H7 (cell line): ENCODE measurements around the gene CCNI. TPM values are rescaled to one million over a fixed set of nuclear protein-coding genes. Genes with fewer than 3 reads are reported as not detected.
"Not testable (repeated sequence)": the region's sequence is repeated elsewhere in the genome, so short reads cannot be mapped to it uniquely, and the experiment has no call there.

ENCODE experiments used
- DNase-seq: peaks from one replicate; pipeline ENCODE4 v3.0.0; 2012
- H3K27me3 ChIP-seq: 2 replicates; pipeline ENCODE4 v1.6.0; 2011; ENCODE audit warnings: mild to moderate bottlenecking, low read length; ENCODE audit not compliant: control insufficient read depth, insufficient read depth
- H3K36me3 ChIP-seq: replicated peaks from 2 replicates; pipeline ENCODE4 v1.5.1; 2011; ENCODE audit warnings: low read length; ENCODE audit not compliant: control insufficient read depth, insufficient read depth
- H3K4me3 ChIP-seq: 2 replicates; pipeline ENCODE4 v1.5.1; 2011; ENCODE audit warnings: low read depth, mild to moderate bottlenecking, control low read depth, low read length, moderate library complexity; ENCODE audit not compliant: insufficient read depth
- total RNA-seq: library from RNA; depleted of rRNA; stranded (reverse); fragments of >200 nt; shearing (Covaris generic); gene quantifications from 2 replicates; pipeline ENCODE4 v1.2.3, GENCODE V29; 2014

CCNI gene
- total RNA-seq, 1 experiment from 2014 or later = 149 TPM

GRCh38 chr4:77037736-77038135, 38.1 kb downstream of the CCNI start:
- DNase-seq = no peak
- Histone ChIP-seq H3K27me3 (no peaks in the 10 kb centered on the region), H3K4me3 (no peak overlapping the region), H3K36me3 (peaks cover 3% of the 10 kb centered on the region)

DNA sequence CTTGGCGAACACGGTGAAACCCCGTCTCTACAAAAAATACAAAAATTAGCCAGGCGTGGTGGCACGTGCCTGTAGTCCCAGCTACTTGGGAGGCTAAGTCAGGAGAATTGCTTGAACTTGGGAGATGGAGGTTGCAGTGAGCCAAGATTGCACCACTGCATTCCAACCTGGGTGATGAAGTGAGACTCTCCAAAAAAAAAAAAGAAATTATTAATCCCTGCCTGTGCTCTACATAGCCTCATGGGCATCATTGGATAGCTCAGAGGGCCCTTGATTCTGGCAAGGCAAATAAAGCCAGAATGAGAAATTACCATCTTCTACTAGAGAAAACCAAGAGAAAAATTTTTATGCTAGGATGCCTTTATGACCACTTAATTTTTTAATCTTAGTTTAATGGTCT, 38.6 kb downstream of the CCNI start:
- not testable (repeated sequence) for H3K36me3 ChIP-seq, H3K27me3 ChIP-seq, DNase-seq, H3K4me3 ChIP-seq

GRCh38 chr4:77036206-77036605, 39.6 kb downstream of the CCNI start:
- DNase-seq = no peak
- Histone ChIP-seq H3K4me3 (no peak overlapping the region), H3K36me3 (peaks cover 6% of the 10 kb centered on the region), H3K27me3 (no peaks in the 10 kb centered on the region)

DNA sequence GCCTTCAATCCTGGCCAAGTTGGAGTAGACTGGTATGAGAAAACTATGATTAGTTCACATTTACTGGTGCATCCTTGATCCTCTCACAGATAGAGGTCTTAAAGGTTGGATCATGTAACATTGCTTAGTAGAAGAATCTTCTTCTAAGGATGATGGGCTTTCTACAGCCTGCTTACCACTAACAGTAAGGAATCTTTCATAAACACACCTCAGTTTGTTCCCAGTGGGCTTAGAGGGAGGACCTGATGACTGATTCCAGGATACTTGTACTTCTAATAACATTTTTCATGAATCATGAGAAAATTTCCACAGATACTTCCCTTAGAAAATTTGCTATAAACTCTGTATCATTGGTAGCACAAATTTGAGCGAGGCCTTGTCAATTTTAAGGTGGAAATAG, 40.6 kb downstream of the CCNI start:
- H3K36me3 ChIP-seq = peaks cover 11% of the 10 kb centered on the region

GRCh38 chr4:77031544-77031943, 44.2 kb downstream of the CCNI start:
- H3K4me3 ChIP-seq = no peak overlapping the region
- no peaks in the 10 kb centered on the region for H3K27me3 ChIP-seq
- H3K36me3 ChIP-seq = peaks cover 11% of the 10 kb centered on the region
- DNase-seq = no peak

More for the DNA sequence above, 40.6 kb downstream of the CCNI start:
- no peak overlapping the region for H3K4me3 ChIP-seq
- no peaks in the 10 kb centered on the region for H3K27me3 ChIP-seq
- no peak for DNase-seq

- H3K4me3 ChIP-seq, H3K27me3 ChIP-seq, DNase-seq: not testable (repeated sequence)
- peaks cover 12% of the 10 kb centered on the region for H3K36me3 ChIP-seq
Measured at GRCh38 chr4:77029757-77030156, 46.0 kb downstream of the CCNI start.

DNA sequence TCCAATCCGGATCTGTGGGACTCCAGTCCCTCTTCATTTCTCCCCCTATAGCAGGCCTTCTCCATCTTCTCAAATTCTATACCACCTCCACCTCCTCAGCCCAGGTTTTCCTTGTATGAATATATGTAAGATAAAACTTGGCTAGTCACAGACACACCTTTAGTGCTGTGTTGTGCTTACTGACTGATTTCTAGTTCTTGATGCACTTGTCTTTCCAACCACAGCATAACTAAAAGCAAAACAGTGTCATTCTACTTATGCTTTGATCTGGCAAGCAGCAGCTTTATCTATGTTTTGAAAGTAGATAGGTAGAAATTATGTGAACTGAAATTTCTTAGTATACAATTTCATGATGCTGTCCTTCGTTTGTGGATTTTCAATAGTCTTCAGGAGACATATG, 47.5 kb downstream of the CCNI start:
- no peak for DNase-seq
- H3K27me3 ChIP-seq = no peaks in the 10 kb centered on the region
- peaks cover 13% of the 10 kb centered on the region for H3K36me3 ChIP-seq
- H3K4me3 ChIP-seq = no peak overlapping the region

GRCh38 chr4:77026322-77026704, 49.5 kb downstream of the CCNI start:
- H3K36me3 ChIP-seq = peaks cover 9% of the 10 kb centered on the region
- no peak for DNase-seq
- no peaks in the 10 kb centered on the region for H3K27me3 ChIP-seq
- no peak overlapping the region for H3K4me3 ChIP-seq

DNA sequence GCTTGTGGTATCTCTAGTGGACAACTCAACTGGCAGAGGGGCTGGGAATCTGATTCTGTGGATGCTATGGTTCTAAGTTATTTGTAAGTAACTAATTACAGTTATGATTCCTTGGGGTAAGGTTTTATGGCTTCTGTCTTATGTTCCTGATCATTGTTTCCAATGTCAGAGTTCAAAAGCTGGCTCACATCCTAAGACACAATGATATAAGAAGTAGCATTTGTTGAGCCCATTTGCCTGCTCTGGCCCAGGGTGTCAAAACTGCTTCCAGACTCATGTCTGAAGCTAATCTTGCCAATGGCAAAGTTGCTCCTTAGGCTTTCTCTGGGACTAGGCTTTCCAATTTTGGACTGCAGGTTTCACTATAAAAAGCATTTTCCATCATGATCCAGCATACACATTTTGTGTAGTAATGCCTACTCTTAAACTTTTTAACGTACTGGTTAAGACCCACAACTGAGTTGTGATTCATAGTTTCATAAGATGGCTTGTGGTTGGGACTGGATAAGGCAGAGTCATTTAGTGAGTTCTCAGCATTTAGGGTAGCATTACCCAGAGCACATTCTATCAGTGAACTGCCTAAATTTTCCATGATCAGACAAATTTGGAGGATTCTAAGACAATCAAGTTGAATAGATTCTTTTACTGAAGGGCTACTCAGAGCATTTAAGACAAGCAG, 50.0 kb downstream of the CCNI start:
- no peak for DNase-seq
- no peak overlapping the region for H3K4me3 ChIP-seq
- peaks cover 7% of the 10 kb centered on the region for H3K36me3 ChIP-seq
- H3K27me3 ChIP-seq = no peaks in the 10 kb centered on the region

GRCh38 chr4:77023920-77024319, 51.9 kb downstream of the CCNI start:
- Histone ChIP-seq H3K36me3 (peaks cover 8% of the 10 kb centered on the region), H3K4me3 (no peak overlapping the region), H3K27me3 (no peaks in the 10 kb centered on the region)
- no peak for DNase-seq

GRCh38 chr4:77022560-77023179, 53.1 kb downstream of the CCNI start:
- H3K4me3 ChIP-seq = no peak overlapping the region
- H3K36me3 ChIP-seq = peaks cover 8% of the 10 kb centered on the region
- DNase-seq = peak; percentile 38
- no peaks in the 10 kb centered on the region for H3K27me3 ChIP-seq

GRCh38 chr4:77021614-77022089, 54.1 kb downstream of the CCNI start:
- no peak for DNase-seq
- H3K4me3 ChIP-seq = no peak overlapping the region
- H3K36me3 ChIP-seq = peaks cover 8% of the 10 kb centered on the region
- H3K27me3 ChIP-seq = no peaks in the 10 kb centered on the region

GRCh38 chr4:77020017-77020416, 55.8 kb downstream of the CCNI start:
- H3K4me3 ChIP-seq = no peak overlapping the region
- no peaks in the 10 kb centered on the region for H3K27me3 ChIP-seq
- peaks cover 8% of the 10 kb centered on the region for H3K36me3 ChIP-seq
- no peak for DNase-seq

DNA sequence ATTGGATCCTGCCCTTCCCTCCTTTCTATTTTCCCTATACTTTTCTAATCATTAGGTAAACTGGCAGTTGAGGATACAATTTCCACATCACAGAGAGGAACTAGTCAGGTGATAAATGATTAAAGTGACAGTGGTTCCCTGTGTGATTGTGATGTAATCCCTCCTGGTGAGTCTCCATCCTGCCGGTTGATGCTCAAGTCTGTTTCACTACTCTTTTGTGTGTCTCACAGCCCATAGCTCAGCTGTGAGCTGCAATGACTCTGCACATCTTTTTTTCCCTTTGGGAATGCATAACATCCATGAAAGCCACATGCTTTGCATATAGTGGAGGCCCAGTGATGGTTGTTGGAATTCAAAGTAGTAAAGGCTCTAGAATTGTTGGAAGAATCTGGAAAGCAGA, 60.4 kb downstream of the CCNI start:
- DNase-seq = peak; percentile 16
- H3K36me3 ChIP-seq = peaks cover 2% of the 10 kb centered on the region
- H3K4me3 ChIP-seq = no peak overlapping the region
- H3K27me3 ChIP-seq = no peaks in the 10 kb centered on the region

DNA sequence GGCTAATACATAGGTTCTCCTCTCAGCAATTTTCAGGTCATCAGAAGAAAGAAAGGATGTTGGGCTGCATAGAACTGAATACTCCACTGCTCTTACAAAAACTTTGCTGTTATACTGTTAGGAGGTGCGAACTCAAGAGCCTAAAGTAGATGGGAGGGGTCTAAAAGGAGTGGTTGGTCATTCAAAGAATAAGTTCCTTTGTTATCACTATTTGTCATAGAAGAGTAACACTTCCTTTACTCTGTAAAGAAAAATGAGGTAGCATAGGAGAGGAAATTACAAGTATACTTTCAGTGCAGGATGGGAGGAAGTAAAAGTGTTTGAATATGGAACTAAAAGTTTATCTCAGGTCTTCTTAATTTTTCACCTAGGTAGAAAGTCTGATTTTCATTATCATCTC, 61.5 kb downstream of the CCNI start:
- H3K27me3 ChIP-seq = no peaks in the 10 kb centered on the region
- peaks cover 1% of the 10 kb centered on the region for H3K36me3 ChIP-seq
- no peak for DNase-seq
- no peak overlapping the region for H3K4me3 ChIP-seq
